ENCODE results near the gene ARL15.

Gene ARL15

GRCh38 chr5:54090495-54091120 is 219.8 kb downstream of the ARL15 start:
- TF ChIP-seq GATA3 (IDR thresholded peaks at IDR 0.05; ENCODE audit: low read depth, low read length), result no peak
- TF ChIP-seq GATA2 (IDR thresholded peaks at IDR 0.05; ENCODE audit: low read depth, low read length), result no peak

GRCh38 chr5:54088081-54088480 is 222.3 kb downstream of the ARL15 start:
- TF ChIP-seq GATA2 (IDR thresholded peaks at IDR 0.05; ENCODE audit: low read depth, low read length), result no peak
- TF ChIP-seq GATA3 (IDR thresholded peaks at IDR 0.05; ENCODE audit: low read depth, low read length), result no peak

- TF ChIP-seq GATA3 (IDR thresholded peaks at IDR 0.05; ENCODE audit: low read depth, low read length) (no peak), GATA2 (IDR thresholded peaks at IDR 0.05; ENCODE audit: low read depth, low read length) (no peak)
These were observed 222.9 kb downstream of the ARL15 start for GRCh38 chr5:54087436-54087835.

GRCh38 chr5:54086191-54086590 is 224.2 kb downstream of the ARL15 start:
- TF ChIP-seq GATA2 (IDR thresholded peaks at IDR 0.05; ENCODE audit: low read depth, low read length) (no peak), GATA3 (IDR thresholded peaks at IDR 0.05; ENCODE audit: low read depth, low read length) (no peak)

- TF ChIP-seq GATA3 (IDR thresholded peaks at IDR 0.05; ENCODE audit: low read depth, low read length), result no peak
- no peak for TF ChIP-seq GATA2 (IDR thresholded peaks at IDR 0.05; ENCODE audit: low read depth, low read length)
These were observed 225.7 kb downstream of the ARL15 start for GRCh38 chr5:54084696-54085095.

- TF ChIP-seq GATA3 (IDR thresholded peaks at IDR 0.05; ENCODE audit: low read depth, low read length) (no peak), GATA2 (IDR thresholded peaks at IDR 0.05; ENCODE audit: low read depth, low read length) (no peak)
These were observed 226.5 kb downstream of the ARL15 start for GRCh38 chr5:54083851-54084250.

GRCh38 chr5:54083245-54083644 is 227.1 kb downstream of the ARL15 start:
- TF ChIP-seq GATA3 (IDR thresholded peaks at IDR 0.05; ENCODE audit: low read depth, low read length) (no peak), GATA2 (IDR thresholded peaks at IDR 0.05; ENCODE audit: low read depth, low read length) (no peak)

- TF ChIP-seq GATA2 (IDR thresholded peaks at IDR 0.05; ENCODE audit: low read depth, low read length) (no peak), GATA3 (IDR thresholded peaks at IDR 0.05; ENCODE audit: low read depth, low read length) (no peak)
These were observed 229.0 kb downstream of the ARL15 start for GRCh38 chr5:54081415-54081814.

- TF ChIP-seq GATA3 (IDR thresholded peaks at IDR 0.05; ENCODE audit: low read depth, low read length) (no peak), GATA2 (IDR thresholded peaks at IDR 0.05; ENCODE audit: low read depth, low read length) (no peak)
These were observed 229.5 kb downstream of the ARL15 start for GRCh38 chr5:54080831-54081230.

- TF ChIP-seq GATA2 (IDR thresholded peaks at IDR 0.05; ENCODE audit: low read depth, low read length) (no peak), GATA3 (IDR thresholded peaks at IDR 0.05; ENCODE audit: low read depth, low read length) (no peak)
These were observed 236.6 kb downstream of the ARL15 start for GRCh38 chr5:54073735-54074134.

GRCh38 chr5:54073131-54073530 is 237.2 kb downstream of the ARL15 start:
- TF ChIP-seq GATA2 (IDR thresholded peaks at IDR 0.05; ENCODE audit: low read depth, low read length) (no peak), GATA3 (IDR thresholded peaks at IDR 0.05; ENCODE audit: low read depth, low read length) (no peak)

GRCh38 chr5:54066433-54066832 is 243.9 kb downstream of the ARL15 start:
- TF ChIP-seq GATA3 (IDR thresholded peaks at IDR 0.05; ENCODE audit: low read depth, low read length) (no peak), GATA2 (IDR thresholded peaks at IDR 0.05; ENCODE audit: low read depth, low read length) (no peak)

GRCh38 chr5:54063817-54064216 is 246.6 kb downstream of the ARL15 start:
- TF ChIP-seq GATA3 (IDR thresholded peaks at IDR 0.05; ENCODE audit: low read depth, low read length), result no peak
- TF ChIP-seq GATA2 (IDR thresholded peaks at IDR 0.05; ENCODE audit: low read depth, low read length), result no peak

GRCh38 chr5:54062958-54063357 is 247.4 kb downstream of the ARL15 start:
- TF ChIP-seq GATA2 (IDR thresholded peaks at IDR 0.05; ENCODE audit: low read depth, low read length) (no peak), GATA3 (IDR thresholded peaks at IDR 0.05; ENCODE audit: low read depth, low read length) (no peak)

- TF ChIP-seq GATA3 (IDR thresholded peaks at IDR 0.05; ENCODE audit: low read depth, low read length) (no peak), GATA2 (IDR thresholded peaks at IDR 0.05; ENCODE audit: low read depth, low read length) (no peak)
These were observed 260.4 kb downstream of the ARL15 start for GRCh38 chr5:54049963-54050362.

GRCh38 chr5:54049144-54049543 is 261.2 kb downstream of the ARL15 start:
- no peak for TF ChIP-seq GATA2 (IDR thresholded peaks at IDR 0.05; ENCODE audit: low read depth, low read length)
- TF ChIP-seq GATA3 (IDR thresholded peaks at IDR 0.05; ENCODE audit: low read depth, low read length), result no peak

All from SH-SY5Y (cell line).